NCI-H2107 treated with DMSO at 0.1 percent for 48 hours (cell line): ENCODE data around the gene RNPC3.
"Not testable (repeated sequence)": the region's sequence is repeated elsewhere in the genome, so short reads cannot be mapped to it uniquely, and the experiment has no call there.

ENCODE experiments used
- DNase-seq: peaks from one replicate; lab custom pipeline; 2025; ENCODE audit not compliant: unreplicated experiment; lab: John Stamatoyannopoulos, UW

Gene RNPC3

GRCh38 chr1:103560427-103560826 lies 34.9 kb downstream of the RNPC3 start:
- no peak for DNase-seq

GRCh38 chr1:103561124-103561523 lies 35.6 kb downstream of the RNPC3 start:
- DNase-seq: not testable (repeated sequence)

GRCh38 chr1:103561643-103562395 lies 36.3 kb downstream of the RNPC3 start:
- no peak for DNase-seq

GRCh38 chr1:103563056-103563455 lies 37.6 kb downstream of the RNPC3 start:
- DNase-seq: no peak

- no peak for DNase-seq
Measured at GRCh38 chr1:103569493-103569892, 44.0 kb downstream of the RNPC3 start.

- DNase-seq: not testable (repeated sequence)
Measured at GRCh38 chr1:103571289-103571688, 45.8 kb downstream of the RNPC3 start, which contains the start of gene AMY2B. TSS of gene AMY2B (plus strand) at chr1:103571589. CDS start at chr1:103571603, 14 bp downstream.

- DNase-seq: no peak
Measured at GRCh38 chr1:103576065-103576464, 50.6 kb downstream of the RNPC3 start.

- not testable (repeated sequence) for DNase-seq
Measured at GRCh38 chr1:103576784-103577183, 51.3 kb downstream of the RNPC3 start.

GRCh38 chr1:103582464-103582863 lies 57.0 kb downstream of the RNPC3 start:
- DNase-seq: peak; percentile 68

GRCh38 chr1:103583887-103584286 lies 58.4 kb downstream of the RNPC3 start:
- no peak for DNase-seq

GRCh38 chr1:103584537-103584936 lies 59.0 kb downstream of the RNPC3 start:
- DNase-seq: no peak

GRCh38 chr1:103602740-103603139 lies 77.2 kb downstream of the RNPC3 start:
- DNase-seq: not testable (repeated sequence)
